ENCODE data around the gene IL1RAP.

IL1RAP gene

GRCh38 chr3:190554197-190554596, 40.3 kb downstream of the IL1RAP start:
- TF ChIP-seq, protein P1, sequence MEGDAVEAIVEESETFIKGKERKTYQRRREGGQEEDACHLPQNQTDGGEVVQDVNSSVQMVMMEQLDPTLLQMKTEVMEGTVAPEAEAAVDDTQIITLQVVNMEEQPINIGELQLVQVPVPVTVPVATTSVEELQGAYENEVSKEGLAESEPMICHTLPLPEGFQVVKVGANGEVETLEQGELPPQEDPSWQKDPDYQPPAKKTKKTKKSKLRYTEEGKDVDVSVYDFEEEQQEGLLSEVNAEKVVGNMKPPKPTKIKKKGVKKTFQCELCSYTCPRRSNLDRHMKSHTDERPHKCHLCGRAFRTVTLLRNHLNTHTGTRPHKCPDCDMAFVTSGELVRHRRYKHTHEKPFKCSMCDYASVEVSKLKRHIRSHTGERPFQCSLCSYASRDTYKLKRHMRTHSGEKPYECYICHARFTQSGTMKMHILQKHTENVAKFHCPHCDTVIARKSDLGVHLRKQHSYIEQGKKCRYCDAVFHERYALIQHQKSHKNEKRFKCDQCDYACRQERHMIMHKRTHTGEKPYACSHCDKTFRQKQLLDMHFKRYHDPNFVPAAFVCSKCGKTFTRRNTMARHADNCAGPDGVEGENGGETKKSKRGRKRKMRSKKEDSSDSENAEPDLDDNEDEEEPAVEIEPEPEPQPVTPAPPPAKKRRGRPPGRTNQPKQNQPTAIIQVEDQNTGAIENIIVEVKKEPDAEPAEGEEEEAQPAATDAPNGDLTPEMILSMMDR (IDR thresholded peaks at IDR 0.05; ENCODE audit: low read depth, low read length, missing control alignments), result no peak
- in situ Hi-C loops (cut with HindIII; ENCODE audit: low sequenced_read_pairs), result no loop called here
- DNase-seq (ENCODE audit: low read depth), result no peak
- no peak overlapping the region for H3K4me3 ChIP-seq (ENCODE audit: low read depth, low read length)

- in situ Hi-C loops (cut with HindIII; ENCODE audit: low sequenced_read_pairs), result no loop called here
- TF ChIP-seq, protein P1 (IDR thresholded peaks at IDR 0.05; ENCODE audit: low read depth, low read length, missing control alignments), result no peak
- H3K4me3 ChIP-seq (ENCODE audit: low read depth, low read length), result no peak overlapping the region
- DNase-seq (ENCODE audit: low read depth), result no peak
Measured at GRCh38 chr3:190556351-190556750, 42.5 kb downstream of the IL1RAP start.

GRCh38 chr3:190557296-190557695, 43.4 kb downstream of the IL1RAP start:
- TF ChIP-seq, protein P1 (IDR thresholded peaks at IDR 0.05; ENCODE audit: low read depth, low read length, missing control alignments), result no peak
- DNase-seq (ENCODE audit: low read depth), result no peak
- in situ Hi-C loops (cut with HindIII; ENCODE audit: low sequenced_read_pairs), result no loop called here
- no peak overlapping the region for H3K4me3 ChIP-seq (ENCODE audit: low read depth, low read length)

- TF ChIP-seq, protein P1 (IDR thresholded peaks at IDR 0.05; ENCODE audit: low read depth, low read length, missing control alignments), result no peak
- in situ Hi-C loops (cut with HindIII; ENCODE audit: low sequenced_read_pairs), result no loop called here
- no peak for DNase-seq (ENCODE audit: low read depth)
Measured at GRCh38 chr3:190558316-190558715, 44.4 kb downstream of the IL1RAP start.

DNA sequence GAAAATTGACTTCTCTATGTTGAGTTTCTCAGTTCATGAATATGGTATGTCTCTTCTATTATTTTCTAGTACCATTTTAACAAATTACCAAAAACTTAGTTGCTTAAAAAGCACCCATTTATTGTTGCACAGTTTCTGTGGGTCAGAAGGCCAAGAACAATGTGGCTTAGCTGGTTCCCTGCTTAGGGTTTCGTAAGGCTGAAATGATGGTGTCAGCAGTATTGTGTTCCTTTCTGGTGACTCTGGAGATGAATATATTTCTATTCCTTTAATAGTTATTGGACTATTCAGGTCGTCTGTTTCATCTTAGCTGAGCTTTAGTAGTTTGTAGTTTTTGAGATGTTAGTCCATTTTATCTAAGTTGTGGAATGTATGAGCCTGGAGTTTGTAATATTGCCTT, 44.9 kb downstream of the IL1RAP start:
- in situ Hi-C loops (cut with HindIII; ENCODE audit: low sequenced_read_pairs), result no loop called here
- H3K4me3 ChIP-seq (ENCODE audit: low read depth, low read length), result no peak overlapping the region
- TF ChIP-seq, protein P1 (IDR thresholded peaks at IDR 0.05; ENCODE audit: low read depth, low read length, missing control alignments), result no peak
- no peak for DNase-seq (ENCODE audit: low read depth)

More at GRCh38 chr3:190558316-190558715, 44.4 kb downstream of the IL1RAP start:
- H3K4me3 ChIP-seq (ENCODE audit: low read depth, low read length), result no peak overlapping the region

GRCh38 chr3:190560013-190560895, 46.4 kb downstream of the IL1RAP start:
- in situ Hi-C loops (cut with HindIII; ENCODE audit: low sequenced_read_pairs), result no loop called here
- TF ChIP-seq, protein P1 (IDR thresholded peaks at IDR 0.05; ENCODE audit: low read depth, low read length, missing control alignments), result no peak
- DNase-seq (ENCODE audit: low read depth), result no peak
- no peak overlapping the region for H3K4me3 ChIP-seq (ENCODE audit: low read depth, low read length)

Measured in astrocyte of the cerebellum (primary cell).